Activated CD4-positive, alpha-beta T cell treated with anti-CD3 and anti-CD28 coated beads, Interleukin-2, Interleukin-4, amounts not matched to agents 100 ng/mL and 50 ng/mL, durations not matched to agents 16 hours and 8 hours (primary cell): ENCODE results near the gene ADAR.

Experiments
- DNase-seq: peaks from one replicate; pipeline ENCODE4 v3.0.0-alpha.2; 2020; ENCODE audit warnings: low spot score

The ADAR gene

GRCh38 chr1:154558720-154559465, 49.1 kb downstream of the ADAR start:
- DNase-seq = peak; percentile 99

- DNase-seq = no peak
Measured at GRCh38 chr1:154557939-154558719, 49.9 kb downstream of the ADAR start, which contains the start of gene UBE2Q1. Gene UBE2Q1 (minus strand): TSS chr1:154558662. CDS start chr1:154558553, 109 bp downstream.

GRCh38 chr1:154557248-154557938, 50.6 kb downstream of the ADAR start:
- DNase-seq = no peak

- DNase-seq = no peak
Measured at GRCh38 chr1:154556422-154556821, 51.6 kb downstream of the ADAR start.

GRCh38 chr1:154553056-154554030, 54.6 kb downstream of the ADAR start:
- no peak for DNase-seq

DNA sequence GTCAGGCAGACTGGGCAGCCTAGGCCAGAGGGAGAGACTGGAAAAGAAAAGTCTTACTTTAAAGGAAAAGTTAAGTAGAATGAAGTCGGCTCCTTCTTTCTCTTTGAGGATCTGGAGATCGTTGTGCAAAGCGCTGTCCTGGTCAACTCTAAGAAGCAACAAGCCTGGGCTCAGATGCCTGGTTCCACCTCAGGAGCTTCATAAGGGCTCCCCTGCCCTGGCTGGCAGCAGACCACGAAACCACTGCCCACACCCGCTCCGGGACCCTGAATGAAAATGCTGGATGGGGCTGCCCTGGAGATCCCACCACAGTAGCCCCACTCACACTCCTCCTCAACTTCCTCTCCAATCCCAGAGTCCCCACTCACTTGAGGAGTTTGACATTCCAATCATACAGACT, 56.0 kb downstream of the ADAR start:
- no peak for DNase-seq

- no peak for DNase-seq
Measured at GRCh38 chr1:154551474-154551873, 56.5 kb downstream of the ADAR start.

DNA sequence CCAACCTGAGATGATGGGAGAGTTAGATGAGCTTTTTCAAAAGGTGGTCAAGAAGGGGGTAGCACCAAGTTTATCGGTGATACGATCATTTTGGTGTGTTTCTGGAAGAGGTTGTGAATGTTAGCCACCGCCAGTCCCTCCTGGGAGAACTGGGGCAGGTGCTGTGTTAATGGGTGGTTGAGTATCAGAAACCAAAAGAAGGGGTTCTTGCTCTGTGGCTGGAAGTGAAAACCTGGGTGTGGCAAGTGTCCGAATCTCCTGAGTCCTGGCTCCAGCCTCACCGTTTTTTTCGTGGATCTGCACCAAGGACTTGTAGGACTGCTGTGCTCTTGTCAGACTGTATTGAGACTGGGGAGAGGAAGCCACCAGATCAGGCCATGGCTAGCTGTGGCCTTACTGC, 57.3 kb downstream of the ADAR start:
- DNase-seq = no peak

DNA sequence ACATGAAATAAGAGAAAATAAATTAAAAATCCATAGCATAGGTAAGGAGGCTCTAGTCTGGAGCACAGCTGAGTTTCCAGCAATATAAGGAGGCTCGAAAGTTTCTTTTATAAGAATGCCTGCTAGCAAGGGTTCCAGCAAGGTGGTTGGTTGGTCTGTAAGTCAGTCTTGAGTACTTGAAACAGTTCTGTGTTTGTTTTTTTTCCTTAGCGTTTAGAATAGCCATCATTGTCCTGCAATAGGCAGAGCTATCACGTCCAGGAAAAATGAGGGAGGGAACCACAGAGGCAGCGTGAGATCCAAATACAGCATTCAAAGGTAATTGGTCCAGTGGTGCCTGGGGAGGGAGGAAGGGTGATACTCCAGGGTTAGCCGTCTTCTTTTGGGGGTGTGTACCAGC, 57.9 kb downstream of the ADAR start:
- DNase-seq = no peak

DNA sequence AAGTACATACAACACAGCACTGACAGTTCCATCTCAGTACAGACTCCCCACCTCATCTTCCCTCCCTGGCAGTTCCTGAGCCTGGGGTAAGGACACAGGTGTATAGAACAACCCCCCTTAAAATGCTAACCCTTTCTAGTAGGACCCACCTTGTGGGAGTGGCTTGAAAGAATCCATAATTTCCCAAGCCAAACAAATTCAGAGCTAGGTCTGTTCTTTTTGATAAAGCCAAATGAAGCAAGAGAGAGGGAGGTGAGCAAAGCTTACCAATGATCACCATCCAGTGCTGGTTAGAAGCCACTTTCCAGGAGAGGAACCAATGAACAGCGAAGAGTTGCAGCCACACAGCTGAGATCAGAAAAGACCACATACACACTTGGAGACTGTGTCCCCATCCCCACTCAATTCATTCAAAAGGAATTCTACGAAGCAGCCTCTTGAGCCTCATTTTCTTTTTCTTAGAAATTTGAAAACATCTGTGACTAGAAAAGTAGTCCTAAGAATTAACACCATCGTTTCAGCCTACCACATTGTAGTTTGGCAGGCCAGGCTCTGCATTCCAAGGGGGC, 58.7 kb downstream of the ADAR start:
- DNase-seq = no peak

DNA sequence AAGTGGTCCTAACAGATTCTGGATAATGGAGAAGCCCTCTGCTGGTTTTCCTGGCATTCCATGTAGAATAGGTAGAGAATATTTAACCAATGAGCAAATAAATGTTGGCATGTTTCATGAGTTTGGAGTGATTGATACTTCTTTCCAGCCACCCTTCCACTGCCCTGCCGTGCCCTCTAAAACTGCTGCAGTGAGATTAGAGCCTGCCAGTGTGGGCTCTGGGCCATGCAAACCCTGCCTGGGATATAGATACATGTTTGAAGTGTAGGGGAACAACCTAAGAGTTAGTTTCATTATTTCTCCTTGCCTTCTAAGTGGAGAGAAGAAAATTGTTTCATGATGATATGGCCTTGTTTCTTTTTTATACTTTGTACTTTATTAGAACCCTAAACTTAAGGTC, 60.0 kb downstream of the ADAR start:
- no peak for DNase-seq

DNA sequence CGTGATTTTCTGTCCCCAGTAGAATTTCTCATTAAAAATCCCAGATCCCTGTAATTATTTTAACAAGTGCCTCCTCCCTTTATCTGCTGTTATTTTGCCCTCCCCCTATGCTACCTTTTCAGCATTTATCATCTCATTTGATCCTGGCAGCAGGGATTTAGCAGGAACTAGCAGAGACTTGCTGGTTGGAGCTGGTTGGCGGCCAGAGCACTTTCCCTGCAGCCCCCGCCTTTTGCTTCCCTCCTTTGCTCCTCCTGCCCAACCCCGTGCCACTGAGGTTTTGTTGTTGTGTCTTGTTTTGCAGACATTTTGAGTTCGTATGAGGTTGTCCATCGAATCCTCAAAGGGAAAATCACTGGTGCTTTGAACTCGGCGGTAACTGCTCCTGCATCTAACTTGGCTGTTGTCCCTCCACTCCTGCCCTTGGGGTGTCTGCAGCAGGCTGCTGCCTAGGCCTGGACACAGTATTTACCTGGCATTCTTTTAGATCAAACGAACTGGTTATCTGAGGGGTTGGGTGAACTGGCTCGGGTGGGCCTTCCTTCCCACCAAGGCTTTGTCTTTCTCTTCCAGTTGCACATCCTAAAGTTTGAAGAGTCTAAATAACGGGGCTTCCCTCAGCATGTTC, 60.8 kb downstream of the ADAR start:
- no peak for DNase-seq

DNA sequence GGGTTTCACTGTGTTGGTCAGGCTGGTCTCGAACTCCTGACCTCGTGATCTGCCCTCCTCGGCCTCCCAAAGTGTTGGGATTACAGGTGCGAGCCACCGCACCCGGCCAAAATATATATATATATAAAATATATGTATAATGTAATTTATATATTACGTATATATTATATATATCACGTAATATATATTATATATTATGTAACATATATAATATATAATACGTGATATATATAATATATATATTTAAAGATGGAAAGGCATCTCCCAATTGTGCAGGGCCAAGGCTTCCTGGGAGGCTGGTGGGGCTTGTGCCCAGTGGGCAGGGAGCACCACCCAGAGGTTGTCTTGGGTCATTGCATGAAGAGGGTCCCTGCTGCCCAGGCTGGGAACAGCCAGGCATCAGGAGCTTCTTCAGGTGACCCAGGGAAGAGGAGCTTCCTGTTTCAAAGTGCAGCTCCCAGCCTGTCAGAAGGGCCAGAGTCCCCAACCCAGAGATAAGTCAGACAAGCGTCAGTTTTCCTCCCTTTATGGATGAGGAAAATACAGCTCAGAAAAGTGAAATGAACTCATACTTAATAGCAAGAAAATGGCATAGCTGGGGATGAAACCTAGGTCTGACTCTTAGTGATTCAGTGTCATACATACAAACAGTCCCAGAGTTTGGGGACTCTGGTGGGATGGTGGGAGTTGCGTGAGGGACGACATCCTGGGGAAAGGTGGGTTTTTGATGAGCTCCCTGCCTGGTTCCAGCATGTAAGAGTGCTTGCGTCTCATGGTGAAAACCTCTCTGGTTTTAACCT, 61.5 kb downstream of the ADAR start:
- peak; percentile 65 for DNase-seq

- DNase-seq = no peak
Measured at GRCh38 chr1:154541231-154541630, 66.8 kb downstream of the ADAR start.

DNA sequence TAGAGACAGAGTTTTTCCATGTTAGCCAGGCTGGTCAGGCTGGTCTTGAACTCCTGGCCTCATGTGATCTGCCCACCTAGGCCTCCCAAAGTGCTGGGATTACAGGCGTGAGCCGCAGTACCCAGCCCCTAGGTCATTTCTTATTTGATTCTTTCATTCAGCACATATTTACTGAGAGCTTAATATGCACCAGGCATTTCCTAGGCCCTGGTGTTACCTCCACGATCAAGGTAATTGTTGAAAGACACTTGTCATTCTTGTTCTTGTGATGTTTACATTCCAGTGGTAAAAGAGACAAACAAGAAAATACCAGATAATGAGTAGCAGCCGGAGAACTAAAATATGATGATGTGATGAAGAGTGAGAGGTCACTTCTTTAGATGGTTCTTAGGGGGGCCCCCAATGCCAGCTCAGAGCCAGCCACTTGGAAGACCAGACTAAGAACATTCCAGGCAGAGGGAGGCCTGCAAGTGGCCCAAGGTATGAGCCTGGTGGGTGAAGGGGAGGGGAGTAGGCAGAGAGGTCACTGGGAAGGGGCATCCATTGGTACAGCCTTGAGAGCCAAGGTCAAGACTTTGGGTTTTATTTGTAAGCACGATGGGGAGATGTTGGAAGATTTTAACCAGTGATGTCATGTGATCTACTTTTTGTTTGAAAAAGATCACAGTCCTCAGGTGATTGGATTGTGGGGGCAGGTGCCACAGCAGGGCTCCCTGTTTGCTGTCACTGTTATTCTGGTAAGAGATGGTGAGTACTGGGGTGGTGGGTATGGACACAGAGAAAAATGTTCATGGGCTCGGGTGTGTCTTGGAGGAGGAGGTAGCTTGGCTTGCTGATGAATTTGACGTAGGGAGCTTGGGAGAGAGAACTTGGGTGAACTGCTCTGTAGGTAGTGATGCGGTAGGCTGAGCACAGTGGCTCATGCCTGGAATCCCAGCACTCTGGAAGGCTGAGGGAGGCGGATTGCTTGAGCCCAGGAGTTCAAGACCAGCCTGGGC, 68.2 kb downstream of the ADAR start:
- no peak for DNase-seq

- no peak for DNase-seq
Measured at GRCh38 chr1:154536570-154536969, 71.4 kb downstream of the ADAR start.

- no peak for DNase-seq
Measured at GRCh38 chr1:154533952-154534844, 73.8 kb downstream of the ADAR start.
